ENCODE measurements around the gene ZNF497.
A peak's percentile ranks its signal among the peaks of the same experiment; 100 is the strongest.

Gene ZNF497

DNA sequence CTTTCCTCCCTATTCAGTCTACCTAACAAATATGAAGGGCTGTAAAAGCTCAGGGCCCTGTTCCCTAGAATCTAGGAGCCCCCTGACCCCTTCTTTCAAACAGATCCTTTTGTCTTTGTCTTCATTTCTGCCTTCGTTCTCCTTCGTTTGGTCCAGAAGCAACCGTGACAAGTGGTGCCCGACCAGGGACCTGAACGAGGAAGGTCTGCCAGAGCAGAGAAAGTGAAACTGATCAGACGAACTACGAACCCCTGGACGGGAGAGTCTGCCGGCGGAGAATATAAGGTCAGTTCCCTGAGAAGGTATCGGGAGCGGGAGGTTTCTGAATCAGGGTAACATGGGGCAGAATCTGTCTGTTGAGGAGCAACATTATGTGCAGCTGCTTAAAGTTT, 56.6 kb downstream of the ZNF497 start:
- no peak for DNase-seq

DNA sequence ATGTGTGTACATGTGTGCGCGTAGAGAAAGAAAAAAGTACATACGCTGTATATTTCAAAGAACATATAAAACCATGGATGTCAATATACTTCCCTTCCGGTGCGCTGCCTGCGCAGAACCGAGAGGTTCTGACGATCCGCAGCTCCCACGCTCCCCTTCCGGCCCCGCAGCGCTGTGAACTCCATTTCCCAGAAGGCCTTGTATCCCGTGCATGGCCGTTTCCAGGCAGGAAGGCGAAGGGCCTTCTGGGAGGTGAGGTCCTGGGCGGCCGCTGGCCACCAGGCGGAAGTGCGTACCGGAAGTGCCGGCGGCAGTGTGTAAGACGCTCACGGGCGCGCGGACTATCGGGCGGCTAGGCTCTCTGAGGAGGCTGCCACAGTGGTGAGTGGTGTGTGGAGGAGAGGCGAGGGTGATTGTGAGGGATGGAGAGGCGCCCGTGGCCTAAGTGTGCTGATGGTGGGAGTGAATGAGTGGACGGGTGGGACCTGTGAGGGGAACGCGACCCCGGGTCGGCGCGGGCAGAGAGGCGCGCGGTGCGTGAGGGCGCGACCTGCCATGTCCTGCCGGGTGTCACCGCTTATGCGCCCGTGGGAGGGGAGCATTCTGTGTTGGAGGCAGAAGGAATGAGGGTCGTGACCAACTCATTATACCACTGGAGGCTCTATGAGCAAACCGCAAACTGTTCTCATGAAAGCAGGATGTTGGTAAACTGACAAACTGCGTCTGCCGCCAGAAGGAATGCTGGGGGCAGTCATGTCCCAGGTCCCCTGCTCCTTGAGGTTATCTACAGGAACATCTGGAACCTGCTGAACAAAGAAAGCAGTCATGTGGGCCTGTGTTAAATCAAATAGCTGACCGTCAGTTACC, 57.3 kb downstream of the ZNF497 start, which contains the start of gene ERVK3-1:
ERVK3-1 (plus strand) TSS at position 313 of the 867 bp plus-strand sequence. CDS start 6,792 bp downstream, outside the sequence.
- peak; percentile 97 for DNase-seq

DNA sequence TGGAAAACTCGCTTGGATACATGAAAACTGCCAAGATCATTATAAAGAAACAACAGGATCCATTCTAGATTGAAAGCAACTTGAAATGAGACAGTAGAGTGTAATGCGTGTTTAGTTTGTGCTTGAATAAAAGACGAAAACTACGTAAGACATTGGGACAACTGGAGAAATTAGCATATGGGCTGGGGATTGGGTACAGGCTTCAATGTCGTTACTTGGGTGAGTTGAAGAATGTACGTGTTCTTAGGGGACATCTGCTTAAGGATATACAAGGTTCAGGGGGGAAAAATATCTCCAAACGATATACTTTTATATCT, 57.8 kb downstream of the ZNF497 start:
- DNase-seq, result no peak
